H7 (cell line): Measurements from ENCODE around the gene GRM8. TPM values are rescaled to one million over a fixed set of nuclear protein-coding genes. Genes with fewer than 3 reads are reported as not detected.

Experiments used
- DNase-seq: peaks from one replicate; pipeline ENCODE4 v3.0.0; 2012
- H3K27me3 ChIP-seq: 2 replicates; pipeline ENCODE4 v1.6.0; 2011; ENCODE audit warnings: mild to moderate bottlenecking, low read length; ENCODE audit not compliant: control insufficient read depth, insufficient read depth
- H3K36me3 ChIP-seq: replicated peaks from 2 replicates; pipeline ENCODE4 v1.5.1; 2011; ENCODE audit warnings: low read length; ENCODE audit not compliant: control insufficient read depth, insufficient read depth
- H3K4me3 ChIP-seq: 2 replicates; pipeline ENCODE4 v1.5.1; 2011; ENCODE audit warnings: low read depth, mild to moderate bottlenecking, control low read depth, low read length, moderate library complexity; ENCODE audit not compliant: insufficient read depth
- total RNA-seq: library from RNA; depleted of rRNA; stranded (reverse); fragments of >200 nt; shearing (Covaris generic); gene quantifications from 2 replicates; pipeline ENCODE4 v1.2.3, GENCODE V29; 2014

The GRM8 gene
- total RNA-seq, 1 experiment from 2014 or later = 1.1 TPM

GRCh38 chr7:126608339-126608776, 644.4 kb downstream of the GRM8 start:
- H3K27me3 ChIP-seq = no peaks in the 10 kb centered on the region
- DNase-seq = peak; percentile 62
- H3K4me3 ChIP-seq = no peak overlapping the region

GRCh38 chr7:126606331-126606730, 646.4 kb downstream of the GRM8 start:
- Histone ChIP-seq H3K4me3 (no peak overlapping the region), H3K27me3 (no peaks in the 10 kb centered on the region), H3K36me3 (no peaks in the 10 kb centered on the region)
- no peak for DNase-seq

More at GRCh38 chr7:126608339-126608776, 644.4 kb downstream of the GRM8 start:
- H3K36me3 ChIP-seq = no peaks in the 10 kb centered on the region

GRCh38 chr7:126605553-126605952, 647.2 kb downstream of the GRM8 start:
- no peak for DNase-seq
- Histone ChIP-seq H3K36me3 (no peaks in the 10 kb centered on the region), H3K4me3 (no peak overlapping the region), H3K27me3 (no peaks in the 10 kb centered on the region)

- no peak for DNase-seq
- H3K27me3 ChIP-seq = no peaks in the 10 kb centered on the region
- H3K4me3 ChIP-seq = no peak overlapping the region
- H3K36me3 ChIP-seq = no peaks in the 10 kb centered on the region
Measured at GRCh38 chr7:126605056-126605455, 647.7 kb downstream of the GRM8 start.

- no peaks in the 10 kb centered on the region for H3K36me3 ChIP-seq
- no peak overlapping the region for H3K4me3 ChIP-seq
- DNase-seq = no peak
- H3K27me3 ChIP-seq = no peaks in the 10 kb centered on the region
Measured at GRCh38 chr7:126589068-126589684, 663.6 kb downstream of the GRM8 start.

GRCh38 chr7:126578338-126578737, 674.4 kb downstream of the GRM8 start:
- H3K27me3 ChIP-seq = no peaks in the 10 kb centered on the region; the same call in 1 of the 2 replicates

GRCh38 chr7:126574276-126575250, 678.2 kb downstream of the GRM8 start:
- no peaks in the 10 kb centered on the region for H3K27me3 ChIP-seq
- DNase-seq = no peak
- no peak overlapping the region for H3K4me3 ChIP-seq
- no peaks in the 10 kb centered on the region for H3K36me3 ChIP-seq

More at GRCh38 chr7:126578338-126578737, 674.4 kb downstream of the GRM8 start:
- H3K36me3 ChIP-seq = no peaks in the 10 kb centered on the region
- DNase-seq = no peak
- H3K4me3 ChIP-seq = no peak overlapping the region

GRCh38 chr7:126570845-126571244, 681.9 kb downstream of the GRM8 start:
- no peaks in the 10 kb centered on the region for H3K36me3 ChIP-seq
- no peaks in the 10 kb centered on the region for H3K27me3 ChIP-seq
- no peak for DNase-seq
- H3K4me3 ChIP-seq = no peak overlapping the region

- H3K27me3 ChIP-seq = no peaks in the 10 kb centered on the region
- DNase-seq = no peak
Measured at GRCh38 chr7:126569402-126569801, 683.3 kb downstream of the GRM8 start.

GRCh38 chr7:126557271-126557670, 695.5 kb downstream of the GRM8 start:
- no peak for DNase-seq
- no peaks in the 10 kb centered on the region for H3K27me3 ChIP-seq
- no peaks in the 10 kb centered on the region for H3K36me3 ChIP-seq
- no peak overlapping the region for H3K4me3 ChIP-seq

More at GRCh38 chr7:126569402-126569801, 683.3 kb downstream of the GRM8 start:
- no peak overlapping the region for H3K4me3 ChIP-seq
- no peaks in the 10 kb centered on the region for H3K36me3 ChIP-seq

- no peak overlapping the region for H3K4me3 ChIP-seq
Measured at GRCh38 chr7:126541406-126541805, 711.3 kb downstream of the GRM8 start.

GRCh38 chr7:126535176-126535575, 717.6 kb downstream of the GRM8 start:
- Histone ChIP-seq H3K27me3 (no peaks in the 10 kb centered on the region), H3K36me3 (no peaks in the 10 kb centered on the region), H3K4me3 (no peak overlapping the region)
- DNase-seq = no peak

More at GRCh38 chr7:126541406-126541805, 711.3 kb downstream of the GRM8 start:
- H3K36me3 ChIP-seq = no peaks in the 10 kb centered on the region
- no peak for DNase-seq
- H3K27me3 ChIP-seq = no peaks in the 10 kb centered on the region

- Histone ChIP-seq H3K4me3 (no peak overlapping the region), H3K27me3 (no peaks in the 10 kb centered on the region), H3K36me3 (no peaks in the 10 kb centered on the region)
- DNase-seq = no peak
Measured at GRCh38 chr7:126533715-126534114, 719.0 kb downstream of the GRM8 start.

GRCh38 chr7:126529833-126530232, 722.9 kb downstream of the GRM8 start:
- no peak for DNase-seq
- H3K4me3 ChIP-seq = no peak overlapping the region
- no peaks in the 10 kb centered on the region for H3K36me3 ChIP-seq
- no peaks in the 10 kb centered on the region for H3K27me3 ChIP-seq

GRCh38 chr7:126529254-126529653, 723.5 kb downstream of the GRM8 start:
- no peaks in the 10 kb centered on the region for H3K27me3 ChIP-seq
- no peaks in the 10 kb centered on the region for H3K36me3 ChIP-seq
- DNase-seq = no peak
- H3K4me3 ChIP-seq = no peak overlapping the region
